Daoy (cell line): ENCODE data around the gene PHF21A. TPM values are rescaled to one million over a fixed set of nuclear protein-coding genes. Genes with fewer than 3 reads are reported as not detected.

ENCODE experiments used
- DNase-seq: peaks from one replicate; pipeline ENCODE4 v3.0.0-alpha.2; 2015; ENCODE audit warnings: low read depth
- total RNA-seq: library from RNA; depleted of rRNA; stranded (reverse); fragments of >200 nt; shearing (Covaris generic); gene quantifications from 2 replicates; pipeline ENCODE4 v1.2.3, GENCODE V29; 2014; rRNA removed

Gene PHF21A
- total RNA-seq, result 4.8 and 11.3 TPM in 2 replicates

- DNase-seq, result peak; percentile 93
Observed at GRCh38 chr11:46121301-46121723, at the start of gene PHF21A. PHF21A (minus strand) TSS chr11:46121454; CDS start chr11:46084219, 37,235 bp downstream.

DNA sequence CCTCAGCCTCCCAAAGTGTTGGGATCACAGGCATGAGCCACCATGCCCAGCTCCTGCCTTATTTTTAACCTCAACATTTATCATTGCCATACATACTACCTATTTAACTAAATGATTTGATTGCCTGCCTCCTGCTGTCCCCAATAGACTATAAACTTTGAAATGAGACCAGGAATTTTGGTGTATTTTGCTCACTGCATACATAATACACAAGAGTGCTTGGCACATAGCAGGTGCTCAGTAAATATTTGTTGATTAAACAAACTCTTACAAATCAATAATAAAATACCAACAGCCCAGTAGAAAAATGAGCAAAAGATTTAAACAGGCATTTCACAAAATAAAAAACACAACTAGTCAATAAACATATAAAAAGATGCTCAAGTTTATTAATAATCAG, 49.5 kb upstream of the PHF21A start:
- no peak for DNase-seq

DNA sequence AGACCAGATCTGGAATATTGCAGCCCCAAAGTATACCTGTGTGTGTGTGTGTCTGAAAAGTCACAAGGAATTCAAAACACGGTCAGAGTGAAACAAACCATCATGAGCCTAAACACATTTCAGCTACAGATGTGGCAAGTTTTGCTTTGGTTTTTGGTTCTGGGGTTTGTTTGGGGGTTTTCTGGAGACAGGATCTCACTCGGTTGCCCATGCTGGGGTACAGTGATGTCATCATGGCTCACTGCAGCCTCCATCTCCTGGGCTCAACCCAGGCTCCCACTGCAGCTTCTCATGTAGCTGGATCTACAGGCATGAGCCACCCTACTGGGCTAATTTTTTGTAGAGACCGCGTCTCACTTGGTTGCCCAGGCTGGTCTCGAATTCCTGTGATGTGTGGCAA, 41.4 kb upstream of the PHF21A start:
- DNase-seq, result no peak

DNA sequence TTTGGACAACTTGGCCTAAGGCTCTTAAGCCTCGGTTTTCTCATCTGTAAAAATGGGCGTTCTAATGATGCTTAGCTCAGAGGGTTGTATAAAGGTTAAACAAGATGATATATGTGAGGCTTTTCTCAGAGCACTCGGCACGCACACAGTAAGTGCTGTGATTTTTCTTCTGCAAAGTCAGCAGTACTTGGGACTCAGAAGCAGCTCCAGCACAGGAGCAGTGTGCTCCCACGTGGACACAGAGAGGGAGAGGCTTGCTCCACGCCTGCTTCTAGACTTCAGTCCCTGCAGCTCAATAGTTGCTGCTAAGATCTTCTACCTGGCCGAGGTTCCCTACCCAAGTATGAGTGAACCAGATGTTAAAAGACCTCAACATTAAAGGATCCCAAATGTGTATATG, 39.9 kb upstream of the PHF21A start:
- DNase-seq, result no peak

DNA sequence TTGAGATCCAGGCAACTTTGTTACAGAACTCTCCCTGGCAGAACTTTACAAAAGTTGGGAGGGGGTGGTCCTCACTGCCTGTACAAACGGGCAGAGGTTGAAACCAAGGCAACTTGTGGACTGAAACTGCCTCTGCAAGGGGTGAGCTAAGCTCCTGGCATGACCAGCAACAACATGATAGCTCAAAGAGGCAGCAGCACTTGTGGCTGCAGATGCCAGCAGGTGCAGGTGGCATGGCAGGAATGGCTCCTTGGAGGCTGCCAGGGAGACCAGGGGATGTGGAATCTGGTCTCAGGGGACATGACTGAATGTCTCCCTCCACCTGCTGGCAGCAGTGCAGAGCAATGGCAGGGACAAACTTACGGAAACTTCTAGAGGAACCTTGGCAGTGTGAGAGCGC, 38.8 kb upstream of the PHF21A start:
- no peak for DNase-seq

- no peak for DNase-seq
Observed at GRCh38 chr11:46159680-46160079, 38.4 kb upstream of the PHF21A start.

GRCh38 chr11:46149826-46150225, 28.6 kb upstream of the PHF21A start:
- no peak for DNase-seq

DNA sequence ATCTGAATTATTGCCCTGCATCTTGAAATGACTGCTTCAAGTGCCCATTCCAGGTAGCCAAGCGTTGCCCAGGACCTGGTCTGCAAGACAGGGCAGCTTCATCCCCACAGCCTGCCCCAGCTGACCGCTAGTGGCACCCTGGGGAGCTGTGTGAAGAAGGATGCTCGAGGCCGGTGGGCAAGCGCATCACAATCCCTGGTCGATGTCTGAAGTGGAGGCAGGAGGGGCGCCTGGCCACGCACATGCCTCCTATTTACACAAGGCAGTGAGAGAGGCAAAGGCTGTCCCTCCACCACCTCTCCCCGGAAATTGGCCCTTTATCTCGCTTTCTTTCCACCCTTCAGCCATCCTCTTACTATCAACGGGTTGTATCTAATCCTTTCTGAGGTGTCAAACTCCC, 28.1 kb upstream of the PHF21A start:
- DNase-seq, result no peak

DNA sequence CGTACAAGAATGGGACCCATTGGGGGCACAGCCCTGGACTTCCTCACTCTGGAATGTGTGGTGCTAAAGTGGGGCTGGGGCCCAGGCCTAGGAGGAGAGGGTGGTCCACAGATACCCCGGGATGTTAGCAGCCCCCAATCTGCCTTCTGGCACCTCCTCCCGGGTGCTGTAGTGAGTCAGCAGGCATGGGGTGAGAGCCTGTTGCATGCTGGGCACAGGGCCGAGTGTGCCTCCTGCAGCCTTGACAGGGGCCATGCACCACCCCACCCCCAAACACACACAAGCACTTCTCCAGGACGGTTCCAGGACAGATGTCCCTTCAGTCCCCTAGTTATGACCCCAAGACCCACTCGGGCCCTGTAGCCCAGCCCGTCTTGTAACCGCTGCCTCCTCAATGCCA, 23.5 kb upstream of the PHF21A start:
- DNase-seq, result peak; percentile 22

DNA sequence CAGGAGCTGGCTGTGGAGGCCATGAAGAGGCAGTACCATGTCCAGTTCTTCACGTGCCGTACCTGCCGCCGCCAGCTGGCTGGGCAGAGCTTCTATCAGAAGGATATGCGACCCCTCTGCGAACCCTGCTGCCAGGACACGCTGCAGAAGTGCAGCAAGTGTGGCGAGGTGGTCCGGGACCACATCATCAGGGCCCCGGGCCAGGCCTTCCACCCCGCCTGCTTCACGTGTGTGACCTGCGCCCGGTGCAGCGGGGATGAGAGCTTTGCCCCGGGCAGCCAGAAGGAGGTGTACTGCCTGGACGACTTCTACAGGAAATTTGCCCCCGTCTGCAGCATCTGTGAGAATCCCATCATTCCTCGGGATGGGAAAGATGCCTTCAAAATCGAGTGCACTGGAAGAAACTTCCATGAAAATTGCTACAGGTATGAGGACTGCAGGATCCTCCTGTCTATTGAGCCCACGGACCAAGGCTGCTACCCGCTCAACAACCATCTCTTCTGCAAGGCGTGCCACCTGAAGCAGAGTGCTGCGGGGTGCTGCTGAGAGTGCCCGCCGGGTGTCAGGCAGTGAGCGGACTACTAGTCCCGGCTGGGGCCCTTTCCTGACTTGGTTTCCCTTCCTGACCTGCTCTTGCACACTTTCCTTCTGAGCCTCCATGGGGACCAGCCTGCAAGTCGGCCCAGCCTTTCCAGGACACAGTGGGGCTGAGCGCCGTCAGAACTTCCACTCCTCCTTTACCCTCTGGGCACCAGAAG, 22.0 kb upstream of the PHF21A start:
- DNase-seq, result no peak

DNA sequence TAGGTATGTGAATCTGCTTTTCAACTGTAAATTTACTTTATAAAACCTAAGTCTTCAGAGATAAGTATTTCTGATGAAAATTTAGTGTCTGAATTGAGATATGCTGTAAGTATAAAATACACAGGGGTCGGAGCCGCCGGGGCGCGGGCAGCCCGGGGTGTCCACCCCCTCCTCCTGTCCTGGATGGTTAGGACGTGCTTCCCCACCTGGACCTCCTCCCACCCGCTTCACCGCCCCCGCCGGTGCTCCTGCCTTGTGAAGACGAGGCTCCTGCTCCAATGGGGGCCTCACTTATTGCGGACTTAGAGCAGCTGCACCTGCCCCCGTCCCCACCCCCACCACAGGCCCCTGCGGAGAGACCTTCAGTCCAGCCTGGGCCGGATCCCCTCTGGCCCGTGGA, 21.3 kb upstream of the PHF21A start:
- no peak for DNase-seq

DNA sequence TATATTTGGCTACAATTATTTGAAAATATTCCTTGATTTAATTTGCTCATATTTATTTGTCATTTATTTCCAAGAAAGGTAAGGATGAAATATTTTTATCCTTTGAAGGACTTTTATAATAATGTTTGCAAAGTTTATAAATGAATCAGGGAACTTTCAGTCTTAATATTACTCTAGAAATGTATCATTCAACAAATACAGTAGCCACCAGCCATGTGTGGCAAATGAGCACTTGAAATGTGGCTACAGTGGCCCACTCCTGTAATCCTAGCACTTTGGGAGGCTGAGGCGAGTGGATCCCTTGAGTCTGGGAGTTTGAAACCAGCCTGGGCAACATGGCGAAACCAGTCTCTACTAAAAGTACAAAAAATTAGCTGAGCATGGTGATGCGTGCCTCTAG, 20.3 kb upstream of the PHF21A start:
- DNase-seq, result no peak

DNA sequence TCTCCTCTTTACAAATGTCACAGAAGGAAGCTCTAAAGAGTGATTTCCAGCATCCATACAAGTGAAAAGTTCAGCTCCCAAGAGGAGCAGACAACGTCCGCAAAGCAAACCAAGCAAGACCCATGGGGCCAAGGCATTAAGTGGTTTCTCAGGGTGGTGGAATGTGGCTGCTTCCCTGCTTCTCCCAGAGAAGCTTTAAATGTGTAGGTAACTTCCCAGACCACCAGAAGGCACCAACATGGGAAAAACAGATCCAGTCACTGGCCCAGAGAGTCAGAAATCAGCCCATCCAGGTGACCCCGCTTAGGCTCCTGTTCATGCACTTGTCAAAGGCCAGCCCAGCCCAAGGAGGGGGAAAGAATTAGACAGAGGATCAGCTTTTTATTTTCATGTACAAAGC, 13.3 kb upstream of the PHF21A start:
- DNase-seq, result no peak

GRCh38 chr11:46134061-46134460, 12.8 kb upstream of the PHF21A start:
- DNase-seq, result no peak

DNA sequence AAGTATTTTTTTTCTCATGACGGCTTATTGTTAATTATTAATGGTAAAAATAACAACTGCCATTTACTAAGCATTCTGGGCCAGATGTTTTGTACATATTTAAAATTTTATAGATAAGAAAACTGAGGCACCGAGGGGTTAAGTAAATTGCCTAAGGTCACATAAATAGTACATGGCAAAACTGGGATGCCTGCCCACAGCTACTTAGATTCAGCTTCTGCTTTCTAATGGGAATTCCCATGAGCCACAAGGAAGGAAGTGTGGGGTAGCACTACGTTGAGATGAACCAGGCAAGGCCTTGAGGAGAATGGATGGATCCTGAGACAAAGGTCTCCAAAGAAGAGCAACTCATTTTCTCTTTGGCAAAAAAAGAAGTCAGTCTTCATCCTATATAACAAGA, 11.9 kb upstream of the PHF21A start:
- no peak for DNase-seq

DNA sequence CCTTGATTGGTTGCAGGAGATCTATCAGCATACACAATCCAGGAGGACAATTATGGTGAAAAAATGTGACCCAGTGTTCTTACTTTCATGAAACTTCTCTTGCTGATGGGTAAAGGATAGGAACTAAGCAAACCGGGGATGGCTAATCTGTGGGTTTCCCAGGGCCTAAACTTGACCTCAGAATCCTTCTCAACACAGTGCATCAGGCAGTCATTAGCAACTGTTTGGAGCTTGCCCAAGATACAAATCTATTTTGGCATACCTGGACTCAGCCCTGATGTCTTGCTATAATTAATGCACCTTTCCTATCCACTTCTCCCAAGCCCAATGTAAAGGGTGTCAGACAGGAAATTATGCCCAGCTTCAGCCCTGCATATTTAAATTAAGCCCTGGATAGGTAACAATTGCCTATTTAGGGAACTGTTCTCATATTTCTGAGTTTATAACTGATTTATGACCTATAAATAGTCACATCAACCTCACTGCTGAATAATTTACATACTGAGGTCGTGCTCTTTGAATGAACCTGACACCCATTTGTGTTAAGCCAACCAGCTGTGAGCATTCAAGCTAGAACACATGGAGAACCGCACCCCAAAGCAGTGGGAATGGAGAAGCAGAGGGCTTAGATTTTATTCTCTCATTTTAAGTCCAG, 9.2 kb upstream of the PHF21A start:
- no peak for DNase-seq

- no peak for DNase-seq
Observed at GRCh38 chr11:46129133-46129532, 7.9 kb upstream of the PHF21A start.

DNA sequence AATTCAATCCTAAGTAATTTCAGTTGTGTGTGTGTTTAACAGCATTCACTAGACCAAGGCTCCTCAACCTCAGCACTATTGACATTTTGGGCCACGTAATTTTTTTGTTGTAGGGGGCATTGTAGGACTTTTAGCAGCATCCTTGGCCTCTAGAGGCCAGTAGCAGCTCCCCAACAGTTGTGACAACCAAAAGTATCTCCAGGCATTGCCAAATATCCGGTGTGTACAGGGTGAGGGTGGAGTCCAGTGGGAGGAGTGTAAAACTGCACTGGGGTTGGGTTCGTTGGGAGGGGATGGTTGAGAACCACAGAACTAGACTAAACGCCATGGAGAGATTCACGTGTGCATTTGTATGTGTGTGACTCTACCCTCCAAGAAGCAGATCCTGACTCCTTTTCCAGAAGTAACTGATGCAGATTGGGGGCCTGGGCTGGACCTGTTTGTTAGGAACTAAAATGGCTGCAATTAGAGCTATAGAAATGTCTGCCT, 5.9 kb upstream of the PHF21A start:
- peak; percentile 75 for DNase-seq

DNA sequence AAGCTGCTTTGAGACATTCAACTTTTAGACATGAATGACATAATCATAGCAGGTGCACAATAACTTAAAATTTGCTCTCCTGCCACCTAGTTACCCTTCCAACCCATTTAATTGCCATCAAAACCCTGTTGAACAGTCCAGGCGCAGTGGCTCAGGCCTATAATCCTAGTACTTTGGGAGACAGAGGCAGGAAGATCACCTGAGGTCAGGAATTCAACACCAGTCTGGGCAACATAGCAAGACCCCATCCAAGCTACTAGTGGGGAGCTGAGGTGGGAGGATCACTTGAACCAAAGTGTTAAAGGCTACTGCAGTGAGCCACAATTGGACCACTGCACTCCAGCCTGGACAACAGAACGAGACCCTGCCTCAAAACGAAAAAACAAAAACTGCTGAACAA, 4.0 kb upstream of the PHF21A start:
- DNase-seq, result no peak

- no peak for DNase-seq
Observed at GRCh38 chr11:46122945-46123715, 1.9 kb upstream of the PHF21A start.

- DNase-seq, result peak; percentile 82
Observed at GRCh38 chr11:46121724-46122477, 647 bp upstream of the PHF21A start.
